H9 (cell line): ENCODE data around the gene RNF103. TPM values are rescaled to one million over a fixed set of nuclear protein-coding genes. Genes with fewer than 3 reads are reported as not detected.

Source experiments
- DNase-seq: peaks from one replicate; pipeline ENCODE4 v3.0.0-alpha.2; 2017
- H2AFZ ChIP-seq: one replicate; pipeline ENCODE4 v1.6.1; 2013; ENCODE audit warnings: mild to moderate bottlenecking, low read length, control low read depth, moderate library complexity
- H2AK5ac ChIP-seq: 2 replicates; pipeline ENCODE4 v1.6.1; 2013; ENCODE audit warnings: low read length, control low read depth, mixed read lengths; ENCODE audit not compliant: insufficient read length
- H2BK120ac ChIP-seq: one replicate; pipeline ENCODE4 v1.6.1; 2013; ENCODE audit warnings: low read depth, mild to moderate bottlenecking, low read length, control low read depth, inconsistent platforms; ENCODE audit not compliant: poor library complexity, severe bottlenecking
- H2BK12ac ChIP-seq: 2 replicates; pipeline ENCODE4 v1.6.1; 2013; ENCODE audit warnings: low read length, control low read depth, mixed read lengths, low read depth; ENCODE audit not compliant: insufficient read length
- H2BK15ac ChIP-seq: 2 replicates; pipeline ENCODE4 v1.6.1; 2013; ENCODE audit warnings: low read depth, low read length, control low read depth
- H2BK20ac ChIP-seq: one replicate; pipeline ENCODE4 v1.6.1; 2013; ENCODE audit warnings: low read depth, mild to moderate bottlenecking, low read length, control low read depth, inconsistent platforms; ENCODE audit not compliant: poor library complexity, severe bottlenecking
- H2BK5ac ChIP-seq: 2 replicates; pipeline ENCODE4 v1.6.1; 2013; ENCODE audit warnings: low read length, control low read depth, mixed read lengths; ENCODE audit not compliant: insufficient read length
- H3K14ac ChIP-seq: 2 replicates; pipeline ENCODE4 v1.6.1; 2013; ENCODE audit warnings: low read length, control low read depth; ENCODE audit not compliant: insufficient read depth
- H3K18ac ChIP-seq: 2 replicates; pipeline ENCODE4 v1.6.1; 2013; ENCODE audit warnings: low read depth, mild to moderate bottlenecking, mixed read lengths, low read length, control low read depth; ENCODE audit not compliant: insufficient read length
- H3K23ac ChIP-seq: 2 replicates; pipeline ENCODE4 v1.6.1; 2013; ENCODE audit warnings: low read length, control low read depth, mixed read lengths, low read depth; ENCODE audit not compliant: insufficient read length
- H3K23me2 ChIP-seq: 2 replicates; pipeline ENCODE4 v1.6.1; 2013; ENCODE audit warnings: low read depth, mild to moderate bottlenecking, mixed read lengths, low read length, control low read depth; ENCODE audit not compliant: insufficient read length, poor library complexity, severe bottlenecking
- H3K27ac ChIP-seq: 2 replicates; pipeline ENCODE4 v1.5.1; 2013; ENCODE audit warnings: low read length, control low read depth, mixed read lengths, low read depth; ENCODE audit not compliant: insufficient read length
- H3K27me3 ChIP-seq: 2 replicates; pipeline ENCODE4 v1.6.1; 2013; ENCODE audit warnings: low read length, control low read depth, inconsistent platforms; ENCODE audit not compliant: insufficient read depth
- H3K4ac ChIP-seq: 2 replicates; pipeline ENCODE4 v1.6.1; 2013; ENCODE audit warnings: low read depth, mild to moderate bottlenecking, control low read depth, inconsistent platforms, low read length, moderate library complexity
- H3K4me1 ChIP-seq: 2 replicates; pipeline ENCODE4 v1.6.1; 2013; ENCODE audit warnings: low read length, control low read depth, inconsistent platforms; ENCODE audit not compliant: insufficient read depth
- H3K4me2 ChIP-seq: 2 replicates; pipeline ENCODE4 v1.6.1; 2013; ENCODE audit warnings: low read length, control low read depth, mixed read lengths; ENCODE audit not compliant: insufficient read length, insufficient read depth
- H3K56ac ChIP-seq: 2 replicates; pipeline ENCODE4 v1.6.1; 2013; ENCODE audit warnings: low read depth, mild to moderate bottlenecking, mixed read lengths, low read length, control low read depth; ENCODE audit not compliant: insufficient read length
- H3K79me1 ChIP-seq: 2 replicates; pipeline ENCODE4 v1.6.1; 2013; ENCODE audit warnings: low read depth, mild to moderate bottlenecking, moderate library complexity, low read length, control low read depth, inconsistent platforms; ENCODE audit not compliant: insufficient read depth, poor library complexity, severe bottlenecking
- H3K79me2 ChIP-seq: 2 replicates; pipeline ENCODE4 v1.6.1; 2013; ENCODE audit warnings: low read length, control low read depth, inconsistent platforms; ENCODE audit not compliant: insufficient read depth
- H3K9ac ChIP-seq: 2 replicates; pipeline ENCODE4 v1.6.1; 2013; ENCODE audit warnings: low read length, control low read depth, mixed read lengths; ENCODE audit not compliant: insufficient read length; ENCODE audit errors: extremely low read depth
- H3K9me3 ChIP-seq: one replicate; pipeline ENCODE4 v1.6.1; 2013; ENCODE audit warnings: low read depth, low read length, inconsistent platforms; ENCODE audit not compliant: control insufficient read depth
- H3T11ph ChIP-seq: one replicate; pipeline ENCODE4 v1.6.1; 2013; ENCODE audit warnings: mild to moderate bottlenecking, low read length, control low read depth, inconsistent platforms
- H4K20me1 ChIP-seq: one replicate; pipeline ENCODE4 v1.6.1; 2013; ENCODE audit not compliant: control insufficient read depth, insufficient read length, insufficient read depth
- H4K5ac ChIP-seq: 2 replicates; pipeline ENCODE4 v1.6.1; 2013; ENCODE audit warnings: low read depth, mild to moderate bottlenecking, mixed read lengths, low read length, control low read depth; ENCODE audit not compliant: insufficient read length
- H4K8ac ChIP-seq: replicated peaks from 2 replicates; pipeline ENCODE4 v1.6.1; 2013; ENCODE audit warnings: low read length, control low read depth, mixed read lengths, low read depth; ENCODE audit not compliant: insufficient read length
- H4K91ac ChIP-seq: 2 replicates; pipeline ENCODE4 v1.6.1; 2013; ENCODE audit warnings: low read depth, mild to moderate bottlenecking, moderate library complexity, mixed read lengths, low read length, control low read depth; ENCODE audit not compliant: insufficient read length
- H3K27ac Mint-ChIP-seq, 3 experiments: 2 replicates in 2 of 3; 3 replicates in 1 of 3; pipeline ENCODE4 v1.8.0; 2020 to 2021; ENCODE audit warnings: mixed read lengths in 3 of 3, mild to moderate bottlenecking in 1 of 3, moderate library complexity in 1 of 3
- H3K27me3 Mint-ChIP-seq: 2 replicates; pipeline ENCODE4 v1.8.0; 2021; ENCODE audit warnings: low read depth, mild to moderate bottlenecking, moderate library complexity, mixed read lengths
- H3K36me3 Mint-ChIP-seq, 3 experiments: 2 replicates in 2 of 3; 3 replicates in 1 of 3; pipeline ENCODE4 v1.8.0; 2020 to 2021; ENCODE audit warnings: low read depth in 3 of 3, mixed read lengths in 3 of 3; ENCODE audit not compliant: insufficient read depth in 1 of 3
- H3K4me1 Mint-ChIP-seq, 2 experiments: 2 replicates each; pipeline ENCODE4 v1.8.0; 2020; ENCODE audit warnings: mixed read lengths in 2 of 2
- H3K4me3 Mint-ChIP-seq, 2 experiments: 2 replicates in 1 of 2; 3 replicates in 1 of 2; pipeline ENCODE4 v1.8.0; 2020 to 2021; ENCODE audit warnings: mild to moderate bottlenecking in 2 of 2, mixed read lengths in 2 of 2, moderate library complexity in 1 of 2
- H3K9me3 Mint-ChIP-seq, 2 experiments: 2 replicates in 1 of 2; 3 replicates in 1 of 2; pipeline ENCODE4 v1.8.0; 2020; ENCODE audit warnings: mild to moderate bottlenecking in 2 of 2, mixed read lengths in 2 of 2, moderate library complexity in 1 of 2
- WGBS: extraction: QIAGEN DNeasy Blood & Tissue Kit; methylation state at CpG from one replicate; pipeline ENCODE4 v1.1.7; 2013; ENCODE audit warnings: missing lambda C conversion rate, low lambda C conversion rate, mixed read lengths; ENCODE audit not compliant: insufficient read length; ENCODE audit errors: extremely low coverage; 5-methylcytosine and 5-hydroxymethylcytosine counted together
- total RNA-seq: library from RNA; stranded (reverse); gene quantifications from 2 replicates; pipeline ENCODE4 v1.2.1, GENCODE V29; 2021
- TF ChIP-seq, protein P1 (sequence below): fragments of 200-600 bp; sonication (generic); conservative IDR thresholded peaks from 3 replicates; pipeline ENCODE4 v1.8.0; 2021; ENCODE audit warnings: antibody characterized with exemption, mild to moderate bottlenecking

The RNF103 gene
- total RNA-seq, 1 experiment from 2014 or later, result 7.1 TPM

DNA sequence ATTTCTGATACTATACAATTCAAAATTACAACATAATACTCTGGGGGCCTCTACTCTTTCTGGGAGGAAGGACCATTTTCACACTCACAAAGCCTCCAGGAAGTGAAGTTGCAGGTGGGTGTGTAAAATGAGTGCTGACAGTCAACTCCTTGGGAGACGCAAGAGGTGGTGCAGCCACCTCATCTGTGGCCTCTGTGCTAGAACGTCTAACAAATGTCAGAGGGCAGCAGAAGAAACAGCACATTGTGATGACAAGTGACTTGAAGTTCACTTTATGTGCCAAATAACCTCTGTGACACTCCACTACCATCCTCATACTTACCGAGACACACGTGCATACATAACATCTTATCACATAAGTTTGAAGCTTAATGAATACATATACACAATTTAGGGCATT is 10.2 kb downstream of the RNF103 start:
- Histone ChIP-seq H2BK15ac (no peak overlapping the region), H4K5ac (no peak overlapping the region), H3K9ac (no peak overlapping the region), H3K4ac (no peak overlapping the region), H2AFZ (no peak overlapping the region), H3K4me1 (no peaks in the 10 kb centered on the region), H4K20me1 (no peaks in the 10 kb centered on the region), H2BK5ac (no peak overlapping the region), H3K27me3 (no peaks in the 10 kb centered on the region), H2BK12ac (no peak overlapping the region), H2AK5ac (no peak overlapping the region), H3K23me2 (no peaks in the 10 kb centered on the region), H3K27ac (no peak overlapping the region), H4K8ac (no peak overlapping the region), H3K4me2 (no peak overlapping the region), H3K79me2 (no peaks in the 10 kb centered on the region), H3K56ac (no peak overlapping the region), H3K18ac (no peak overlapping the region), H4K91ac (no peak overlapping the region), H3K79me1 (no peaks in the 10 kb centered on the region), H3K23ac (no peak overlapping the region), H3K14ac (no peak overlapping the region), H2BK120ac (no peak overlapping the region), H2BK20ac (no peak overlapping the region), H3T11ph (no peak overlapping the region), H3K9me3 (no peaks in the 10 kb centered on the region)
- Mint-ChIP-seq H3K4me3 (no peak overlapping the region), H3K36me3 (peaks cover 0 to 25% (median 11%) of the 10 kb centered on the region in 3 experiments; a peak in 6 of 7 replicates), H3K9me3 (no peaks in the 10 kb centered on the region), H3K27me3 (no peaks in the 10 kb centered on the region), H3K27ac (no peak overlapping the region), H3K4me1 (no peaks in the 10 kb centered on the region)
- no CpG with 5 or more reads among the region's 4 CpGs for WGBS
- TF ChIP-seq, protein P1, sequence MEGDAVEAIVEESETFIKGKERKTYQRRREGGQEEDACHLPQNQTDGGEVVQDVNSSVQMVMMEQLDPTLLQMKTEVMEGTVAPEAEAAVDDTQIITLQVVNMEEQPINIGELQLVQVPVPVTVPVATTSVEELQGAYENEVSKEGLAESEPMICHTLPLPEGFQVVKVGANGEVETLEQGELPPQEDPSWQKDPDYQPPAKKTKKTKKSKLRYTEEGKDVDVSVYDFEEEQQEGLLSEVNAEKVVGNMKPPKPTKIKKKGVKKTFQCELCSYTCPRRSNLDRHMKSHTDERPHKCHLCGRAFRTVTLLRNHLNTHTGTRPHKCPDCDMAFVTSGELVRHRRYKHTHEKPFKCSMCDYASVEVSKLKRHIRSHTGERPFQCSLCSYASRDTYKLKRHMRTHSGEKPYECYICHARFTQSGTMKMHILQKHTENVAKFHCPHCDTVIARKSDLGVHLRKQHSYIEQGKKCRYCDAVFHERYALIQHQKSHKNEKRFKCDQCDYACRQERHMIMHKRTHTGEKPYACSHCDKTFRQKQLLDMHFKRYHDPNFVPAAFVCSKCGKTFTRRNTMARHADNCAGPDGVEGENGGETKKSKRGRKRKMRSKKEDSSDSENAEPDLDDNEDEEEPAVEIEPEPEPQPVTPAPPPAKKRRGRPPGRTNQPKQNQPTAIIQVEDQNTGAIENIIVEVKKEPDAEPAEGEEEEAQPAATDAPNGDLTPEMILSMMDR, result no peak
- DNase-seq, result no peak
